Measurements from ENCODE around the gene ACOT8.
"Not testable (repeated sequence)": the region's sequence is repeated elsewhere in the genome, so short reads cannot be mapped to it uniquely, and the experiment has no call there.

ACOT8 gene

GRCh38 chr20:45835329-45835765 is 21.8 kb downstream of the ACOT8 start:
- CTCF ChIA-PET: no interaction called here
- POLR2A ChIA-PET: interaction anchor here (2.1 kb wide), 1 partner anchor 9 kb away, joined by 9 read pairs; no protein-coding TSS in a partner anchor
- DNase-seq (ENCODE audit: extremely low spot score): no peak
- TF ChIP-seq ELF4 (IDR thresholded peaks at IDR 0.05) (no peak), LEF1 (IDR thresholded peaks at IDR 0.05; ENCODE audit: borderline replicate concordance) (no peak), FOXK2 (IDR thresholded peaks at IDR 0.05) (no peak), FOXM1 (IDR thresholded peaks at IDR 0.05; ENCODE audit: borderline replicate concordance) (no peak), SP1 (IDR thresholded peaks at IDR 0.05) (no peak), CTBP1 (IDR thresholded peaks at IDR 0.05; ENCODE audit: borderline replicate concordance) (no peak), SUZ12 (IDR thresholded peaks at IDR 0.05) (no peak), PKNOX1 (IDR thresholded peaks at IDR 0.05) (no peak), NFRKB (IDR thresholded peaks at IDR 0.05) (no peak), FOXA1 (IDR thresholded peaks at IDR 0.05) (no peak), L3MBTL2 (conservative IDR thresholded peaks at IDR 0.05) (no peak), ZNF384 (IDR thresholded peaks at IDR 0.05) (no peak)

DNA sequence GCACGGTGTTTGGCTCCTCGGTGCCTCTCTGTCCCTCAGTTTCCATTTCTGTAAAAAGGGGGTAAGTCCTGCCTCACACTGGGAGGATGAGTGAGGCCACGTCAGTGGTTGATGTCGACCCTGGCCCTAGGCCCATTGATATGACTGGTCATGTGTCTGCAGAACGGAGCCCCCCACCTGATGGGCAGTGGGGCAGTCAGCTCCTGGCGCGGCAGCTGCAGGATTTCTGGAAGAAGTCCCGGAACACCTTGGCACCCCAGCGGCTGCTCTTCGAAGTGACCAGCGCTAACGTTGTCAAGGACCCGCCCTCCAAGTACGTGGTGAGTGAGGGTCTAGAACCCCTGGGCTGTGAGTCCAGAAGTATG is 22.4 kb downstream of the ACOT8 start:
- POLR2A ChIA-PET: interaction anchor here (1.1 to 2.1 kb wide), 7 partner anchors 10 to 39 kb away, joined by 3 to 9 read pairs (median 3); no protein-coding TSS in a partner anchor
- no peak for TF ChIP-seq LEF1 (IDR thresholded peaks at IDR 0.05; ENCODE audit: borderline replicate concordance)
- TF ChIP-seq FOXM1 (IDR thresholded peaks at IDR 0.05; ENCODE audit: borderline replicate concordance): no peak
- TF ChIP-seq HDGF (IDR thresholded peaks at IDR 0.05; ENCODE audit: borderline replicate concordance): no peak
- no peak for TF ChIP-seq ARNT (IDR thresholded peaks at IDR 0.05)
- TF ChIP-seq ELF4 (IDR thresholded peaks at IDR 0.05): no peak
- no peak for TF ChIP-seq FOXA1 (IDR thresholded peaks at IDR 0.05)
- TF ChIP-seq SUZ12 (IDR thresholded peaks at IDR 0.05): no peak
- no peak for TF ChIP-seq FOXK2 (IDR thresholded peaks at IDR 0.05)
- TF ChIP-seq NFRKB (IDR thresholded peaks at IDR 0.05): no peak
- no peak for TF ChIP-seq SP1 (IDR thresholded peaks at IDR 0.05)
- no peak for TF ChIP-seq PKNOX1 (IDR thresholded peaks at IDR 0.05)
- no peak for TF ChIP-seq ZNF384 (IDR thresholded peaks at IDR 0.05)
- TF ChIP-seq L3MBTL2 (conservative IDR thresholded peaks at IDR 0.05): no peak
- no peak for TF ChIP-seq TARDBP (IDR thresholded peaks at IDR 0.05)
- no peak for TF ChIP-seq BHLHE40 (IDR thresholded peaks at IDR 0.05; ENCODE audit: borderline replicate concordance)
- TF ChIP-seq CTBP1 (IDR thresholded peaks at IDR 0.05; ENCODE audit: borderline replicate concordance): no peak
- DNase-seq (ENCODE audit: extremely low spot score): no peak
- CTCF ChIA-PET: no interaction called here

DNA sequence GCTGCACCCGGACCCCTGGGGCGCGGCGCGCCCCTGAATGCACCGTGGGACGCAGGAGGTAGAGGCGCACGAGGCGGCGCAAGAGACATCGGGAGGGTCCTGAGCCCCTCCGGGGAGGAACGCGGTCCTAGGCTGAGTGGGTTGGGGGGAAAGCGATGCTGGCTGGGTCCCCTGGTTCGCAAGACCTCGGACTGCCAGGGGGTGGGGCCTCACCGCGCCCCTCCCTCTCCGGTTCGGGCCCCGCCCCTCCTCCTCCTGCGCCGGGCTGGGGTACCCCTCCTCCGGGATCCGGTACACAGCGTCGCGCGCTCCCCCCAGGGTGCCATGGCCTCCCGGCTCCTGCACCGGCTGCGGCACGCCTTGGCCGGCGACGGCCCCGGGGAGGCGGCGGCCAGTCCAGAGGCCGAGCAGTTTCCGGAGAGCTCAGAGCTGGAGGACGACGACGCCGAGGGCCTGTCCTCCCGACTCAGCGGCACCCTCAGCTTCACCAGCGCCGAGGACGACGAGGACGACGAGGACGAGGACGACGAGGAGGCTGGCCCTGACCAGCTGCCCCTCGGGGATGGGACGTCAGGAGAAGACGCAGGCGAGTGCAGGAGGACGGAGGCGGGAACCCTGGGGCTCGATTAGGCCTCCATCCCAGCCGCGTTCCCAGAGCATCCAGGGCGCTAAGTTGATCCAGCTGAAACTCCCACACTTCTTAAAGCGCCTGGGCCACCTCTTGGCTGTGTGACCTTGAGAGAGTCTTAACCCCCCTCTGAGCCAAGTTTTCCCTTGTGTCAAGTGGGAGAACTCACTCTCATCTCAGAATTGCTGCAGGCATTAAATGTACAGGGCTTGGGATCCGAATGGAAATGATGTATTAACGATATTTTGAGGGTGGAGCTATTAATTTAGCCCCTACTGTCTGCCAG is 23.1 kb downstream of the ACOT8 start:
- ChIA-PET CTCF (interaction anchor here (0.6 kb wide), 1 partner anchor 35 kb away, joined by 3 read pairs; no protein-coding TSS in a partner anchor), POLR2A (interaction anchor here (0.6 to 2.2 kb wide), 17 partner anchors 8 to 136 kb away, joined by 3 to 10 read pairs (median 4); partner anchors contain the start of genes UBE2C and ZSWIM1)
- DNase-seq (ENCODE audit: extremely low spot score): peak; percentile 73
- TF ChIP-seq L3MBTL2 (conservative IDR thresholded peaks at IDR 0.05) (peak; percentile 91), SUZ12 (IDR thresholded peaks at IDR 0.05) (no peak), ZNF384 (IDR thresholded peaks at IDR 0.05) (no peak), ELF4 (IDR thresholded peaks at IDR 0.05) (no peak)

DNA sequence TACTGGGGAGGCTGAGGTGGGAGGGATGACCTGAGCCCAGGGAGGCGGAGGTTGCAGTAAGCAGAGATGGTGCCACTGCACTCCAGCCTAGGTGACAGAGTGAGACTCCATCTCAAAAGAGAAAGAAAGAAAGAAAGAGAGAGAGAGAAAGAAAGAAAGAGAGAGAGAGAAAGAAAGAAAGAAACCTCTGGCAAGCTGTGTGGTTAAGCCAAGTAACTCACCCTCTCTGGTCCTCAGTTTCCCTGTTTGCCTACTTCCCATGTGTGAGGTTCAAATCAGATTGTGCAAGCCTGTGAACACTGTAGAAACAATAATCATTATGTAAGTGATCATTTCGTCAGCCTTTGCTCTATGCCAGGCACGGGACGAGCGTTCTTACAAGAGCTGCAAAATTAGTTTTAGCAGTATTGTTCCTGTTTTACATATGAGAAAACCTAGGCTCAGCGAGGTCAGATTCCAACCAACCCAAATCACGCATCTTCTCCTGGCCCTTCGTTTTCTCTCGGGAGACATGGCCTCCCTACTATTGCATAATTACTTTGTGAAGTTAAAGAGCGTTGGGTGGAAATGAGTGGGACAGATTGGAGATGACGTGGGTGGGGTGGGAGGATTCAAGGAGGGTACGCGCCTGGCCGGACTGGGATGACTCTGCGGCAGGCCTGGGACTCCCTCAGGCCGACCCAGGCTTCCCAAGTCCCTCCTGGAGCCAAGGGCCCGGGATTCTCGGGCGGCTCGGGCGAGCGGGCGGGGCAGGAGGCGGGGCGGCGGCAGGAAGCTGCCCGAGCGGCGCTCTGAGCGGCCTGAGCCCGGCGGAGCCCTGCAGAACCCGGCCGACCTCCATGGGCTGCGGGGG is 23.9 kb downstream of the ACOT8 start, which contains the start of gene SNX21:
SNX21 (plus strand) TSS at position 770 of the 853 bp plus-strand sequence. CDS start 121 bp downstream, outside the sequence.
- no peak for TF ChIP-seq HDGF (IDR thresholded peaks at IDR 0.05; ENCODE audit: borderline replicate concordance)
- no peak for TF ChIP-seq PKNOX1 (IDR thresholded peaks at IDR 0.05)
- TF ChIP-seq CTBP1 (IDR thresholded peaks at IDR 0.05; ENCODE audit: borderline replicate concordance): no peak
- no peak for TF ChIP-seq LEF1 (IDR thresholded peaks at IDR 0.05; ENCODE audit: borderline replicate concordance)
- no peak for TF ChIP-seq L3MBTL2 (conservative IDR thresholded peaks at IDR 0.05)
- TF ChIP-seq SP1 (IDR thresholded peaks at IDR 0.05): no peak
- no peak for TF ChIP-seq SUZ12 (IDR thresholded peaks at IDR 0.05)
- TF ChIP-seq FOXK2 (IDR thresholded peaks at IDR 0.05): no peak
- no peak for TF ChIP-seq NFRKB (IDR thresholded peaks at IDR 0.05)
- TF ChIP-seq FOXA1 (IDR thresholded peaks at IDR 0.05): no peak
- peak; percentile 74 for DNase-seq (ENCODE audit: extremely low spot score)
- POLR2A ChIA-PET: interaction anchor here (0.6 to 2.2 kb wide), 17 partner anchors 8 to 137 kb away, joined by 3 to 10 read pairs (median 4); partner anchors contain the start of genes UBE2C and ZSWIM1
- CTCF ChIA-PET: interaction anchor here (0.6 kb wide), 1 partner anchor 34 kb away, joined by 3 read pairs; no protein-coding TSS in a partner anchor

DNA sequence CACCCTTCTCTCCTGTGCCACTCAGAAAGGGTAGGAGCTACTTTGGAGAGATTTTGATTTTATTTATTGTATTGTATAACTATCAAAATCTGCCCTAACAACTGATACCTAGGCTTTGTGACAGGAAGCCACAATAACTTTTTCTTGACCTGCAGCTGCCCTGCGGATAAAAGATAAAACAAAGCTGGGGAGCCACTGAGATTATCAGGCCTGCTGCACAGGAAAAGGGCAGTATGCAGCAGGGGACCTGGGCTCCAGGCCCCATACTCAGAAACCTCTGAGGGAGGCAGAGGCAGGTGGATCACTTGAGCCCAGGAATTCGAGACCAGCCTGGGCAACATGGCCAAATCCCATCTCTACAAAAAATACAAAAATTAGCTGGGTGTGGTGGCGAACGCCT is 24.6 kb downstream of the ACOT8 start:
- ChIA-PET CTCF (no interaction called here), POLR2A (interaction anchor here (0.8 to 2.2 kb wide), 6 partner anchors 9 to 138 kb away, joined by 4 to 10 read pairs (median 5); partner anchors contain the start of genes UBE2C and ZSWIM1)
- TF ChIP-seq ZNF384 (IDR thresholded peaks at IDR 0.05) (no peak), ELF4 (IDR thresholded peaks at IDR 0.05) (no peak), NFRKB (IDR thresholded peaks at IDR 0.05) (no peak), BHLHE40 (IDR thresholded peaks at IDR 0.05; ENCODE audit: borderline replicate concordance) (no peak), PKNOX1 (IDR thresholded peaks at IDR 0.05) (no peak), FOXM1 (IDR thresholded peaks at IDR 0.05; ENCODE audit: borderline replicate concordance) (no peak), LEF1 (IDR thresholded peaks at IDR 0.05; ENCODE audit: borderline replicate concordance) (no peak), SUZ12 (IDR thresholded peaks at IDR 0.05) (no peak), SP1 (IDR thresholded peaks at IDR 0.05) (no peak), TARDBP (IDR thresholded peaks at IDR 0.05) (no peak), FOXK2 (IDR thresholded peaks at IDR 0.05) (no peak)
- no peak for DNase-seq (ENCODE audit: extremely low spot score)

DNA sequence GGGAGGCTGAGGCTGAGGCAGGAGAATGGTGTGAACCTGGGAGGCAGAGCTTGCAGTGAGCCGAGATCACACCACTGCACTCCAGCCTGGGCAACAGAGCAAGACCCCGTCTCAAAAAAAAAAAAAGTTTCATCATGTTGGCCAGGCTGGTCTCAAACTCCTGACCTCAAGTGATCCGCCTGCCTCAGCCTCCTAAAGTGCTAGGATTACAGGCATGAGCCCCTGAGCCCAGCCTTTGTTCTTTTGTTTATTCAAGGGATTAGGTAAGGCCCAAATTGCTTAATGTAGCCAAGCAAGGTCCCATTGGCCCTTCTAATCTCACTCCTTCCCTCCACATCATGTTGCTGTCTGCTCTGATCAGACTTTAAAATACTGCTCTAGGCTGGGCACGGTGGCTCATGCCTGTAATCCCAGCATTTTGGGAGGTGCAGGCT is 27.5 kb downstream of the ACOT8 start:
- POLR2A ChIA-PET; CTCF ChIA-PET; DNase-seq (ENCODE audit: extremely low spot score): not testable (repeated sequence)
